ENCODE results near the gene GLP2R.

DNA sequence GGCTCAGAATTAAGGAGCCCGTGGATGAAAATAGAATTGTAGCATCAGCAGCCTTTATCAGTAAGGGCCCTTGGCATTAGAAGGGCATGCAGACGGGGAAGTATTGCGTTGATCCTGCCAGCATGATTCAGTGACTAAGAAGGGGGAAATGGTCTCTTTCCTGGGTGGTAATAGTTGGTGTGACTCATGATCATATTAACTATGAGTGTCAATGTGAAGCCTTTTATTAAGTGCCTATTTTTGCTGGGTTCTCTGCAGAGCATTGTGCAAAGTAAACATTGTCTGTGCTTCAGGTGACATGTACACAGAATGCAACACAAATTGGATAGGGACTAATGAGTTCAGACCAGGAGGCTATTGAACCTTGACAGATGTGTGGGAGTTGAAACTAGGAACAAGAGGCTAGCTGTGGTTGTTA is 54.9 kb downstream of the GLP2R start:
- no peak for TF ChIP-seq MYC (IDR thresholded peaks at IDR 0.05; ENCODE audit: low read depth, low read length)
- TF ChIP-seq, protein P1, sequence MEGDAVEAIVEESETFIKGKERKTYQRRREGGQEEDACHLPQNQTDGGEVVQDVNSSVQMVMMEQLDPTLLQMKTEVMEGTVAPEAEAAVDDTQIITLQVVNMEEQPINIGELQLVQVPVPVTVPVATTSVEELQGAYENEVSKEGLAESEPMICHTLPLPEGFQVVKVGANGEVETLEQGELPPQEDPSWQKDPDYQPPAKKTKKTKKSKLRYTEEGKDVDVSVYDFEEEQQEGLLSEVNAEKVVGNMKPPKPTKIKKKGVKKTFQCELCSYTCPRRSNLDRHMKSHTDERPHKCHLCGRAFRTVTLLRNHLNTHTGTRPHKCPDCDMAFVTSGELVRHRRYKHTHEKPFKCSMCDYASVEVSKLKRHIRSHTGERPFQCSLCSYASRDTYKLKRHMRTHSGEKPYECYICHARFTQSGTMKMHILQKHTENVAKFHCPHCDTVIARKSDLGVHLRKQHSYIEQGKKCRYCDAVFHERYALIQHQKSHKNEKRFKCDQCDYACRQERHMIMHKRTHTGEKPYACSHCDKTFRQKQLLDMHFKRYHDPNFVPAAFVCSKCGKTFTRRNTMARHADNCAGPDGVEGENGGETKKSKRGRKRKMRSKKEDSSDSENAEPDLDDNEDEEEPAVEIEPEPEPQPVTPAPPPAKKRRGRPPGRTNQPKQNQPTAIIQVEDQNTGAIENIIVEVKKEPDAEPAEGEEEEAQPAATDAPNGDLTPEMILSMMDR (IDR thresholded peaks at IDR 0.05; ENCODE audit: low read depth, low read length): no peak

Measured in NB4 (cell line).